ENCODE results near the gene AGAP1. TPM values are rescaled to one million over a fixed set of nuclear protein-coding genes. Genes with fewer than 3 reads are reported as not detected.

Gene AGAP1
- total and polyA plus RNA-seq, 4 donors = 2.0 to 8.5 (median 5.4) TPM

DNA sequence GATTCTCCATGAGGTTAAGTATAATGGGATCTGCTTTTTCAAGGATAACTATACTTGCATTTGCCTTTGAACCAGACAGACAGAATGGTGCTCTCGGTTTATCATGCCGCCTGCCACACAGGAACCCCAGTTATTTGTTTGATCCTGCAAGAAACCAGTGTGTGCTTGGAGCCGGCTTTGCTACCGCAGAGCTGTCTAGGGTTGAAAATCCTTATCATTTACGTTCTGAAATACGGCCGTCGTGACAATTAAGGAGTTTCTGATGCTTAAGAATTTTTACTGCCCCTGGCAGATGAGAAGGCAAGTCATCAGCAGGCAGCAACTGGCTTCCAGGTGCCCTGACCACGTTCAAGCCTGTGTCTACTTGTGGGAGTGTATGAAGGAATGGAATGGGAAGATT lies 562.3 kb downstream of the AGAP1 start:
- DNase-seq (ENCODE audit: low spot score) = no peak
- Histone ChIP-seq H3K9me3 (ENCODE audit: control insufficient read depth in 4 of 4, low read length in 3 of 4) (peaks cover 0 to 5% (median 1%) of the 10 kb centered on the region in 4 donors), H3K27ac (ENCODE audit: low read depth in 1 of 2, low read length in 2 of 2) (no peak overlapping the region), H3K36me3 (ENCODE audit: control insufficient read depth in 4 of 4, insufficient read depth in 3 of 4, low read depth in 1 of 4, low read length in 3 of 4) (peaks cover 0 to 2% (median 0%) of the 10 kb centered on the region in 4 donors), H3K9ac (ENCODE audit: low read depth in 1 of 2, low read length in 2 of 2) (no peak overlapping the region), H3K27me3 (ENCODE audit: control insufficient read depth in 4 of 4, insufficient read depth in 4 of 4, low read length in 3 of 4) (no peaks in the 10 kb centered on the region), H3K4me3 (ENCODE audit: low read depth in 1 of 3, low read length in 3 of 3) (no peak overlapping the region), H3K4me1 (ENCODE audit: control insufficient read depth in 4 of 4, insufficient read depth in 4 of 4, low read length in 3 of 4) (no peaks in the 10 kb centered on the region)
- WGBS = 95% methylated on average over 9 of the region's 9 CpGs
- TF ChIP-seq HNF4G (IDR thresholded peaks at IDR 0.05) (no peak), EGR1 (IDR thresholded peaks at IDR 0.05; ENCODE audit: low read depth in 2 of 2) (no peak), FOXA1 (IDR thresholded peaks at IDR 0.05) (no peak), GABPA (IDR thresholded peaks at IDR 0.05 in 1 of 2, conservative IDR thresholded peaks at IDR 0.05 in 1 of 2) (no peak), JUND (IDR thresholded peaks at IDR 0.05) (no peak), HNF4A (conservative IDR thresholded peaks at IDR 0.05) (no peak), TAF1 (conservative IDR thresholded peaks at IDR 0.05) (no peak), SP1 (IDR thresholded peaks at IDR 0.05) (no peak), FOXA2 (IDR thresholded peaks at IDR 0.05) (no peak), YY1 (IDR thresholded peaks at IDR 0.05) (no peak), NR2F2 (IDR thresholded peaks at IDR 0.05) (no peak), RXRA (IDR thresholded peaks at IDR 0.05) (no peak), RAD21 (IDR thresholded peaks at IDR 0.05) (no peak)
- TF ChIP-seq, protein P1, sequence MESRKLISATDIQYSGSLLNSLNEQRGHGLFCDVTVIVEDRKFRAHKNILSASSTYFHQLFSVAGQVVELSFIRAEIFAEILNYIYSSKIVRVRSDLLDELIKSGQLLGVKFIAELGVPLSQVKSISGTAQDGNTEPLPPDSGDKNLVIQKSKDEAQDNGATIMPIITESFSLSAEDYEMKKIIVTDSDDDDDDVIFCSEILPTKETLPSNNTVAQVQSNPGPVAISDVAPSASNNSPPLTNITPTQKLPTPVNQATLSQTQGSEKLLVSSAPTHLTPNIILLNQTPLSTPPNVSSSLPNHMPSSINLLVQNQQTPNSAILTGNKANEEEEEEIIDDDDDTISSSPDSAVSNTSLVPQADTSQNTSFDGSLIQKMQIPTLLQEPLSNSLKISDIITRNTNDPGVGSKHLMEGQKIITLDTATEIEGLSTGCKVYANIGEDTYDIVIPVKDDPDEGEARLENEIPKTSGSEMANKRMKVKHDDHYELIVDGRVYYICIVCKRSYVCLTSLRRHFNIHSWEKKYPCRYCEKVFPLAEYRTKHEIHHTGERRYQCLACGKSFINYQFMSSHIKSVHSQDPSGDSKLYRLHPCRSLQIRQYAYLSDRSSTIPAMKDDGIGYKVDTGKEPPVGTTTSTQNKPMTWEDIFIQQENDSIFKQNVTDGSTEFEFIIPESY (IDR thresholded peaks at IDR 0.05) = no peak
- TF ChIP-seq, protein P2, sequence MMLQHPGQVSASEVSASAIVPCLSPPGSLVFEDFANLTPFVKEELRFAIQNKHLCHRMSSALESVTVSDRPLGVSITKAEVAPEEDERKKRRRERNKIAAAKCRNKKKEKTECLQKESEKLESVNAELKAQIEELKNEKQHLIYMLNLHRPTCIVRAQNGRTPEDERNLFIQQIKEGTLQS (IDR thresholded peaks at IDR 0.05) = no peak
- TF ChIP-seq, protein P3, sequence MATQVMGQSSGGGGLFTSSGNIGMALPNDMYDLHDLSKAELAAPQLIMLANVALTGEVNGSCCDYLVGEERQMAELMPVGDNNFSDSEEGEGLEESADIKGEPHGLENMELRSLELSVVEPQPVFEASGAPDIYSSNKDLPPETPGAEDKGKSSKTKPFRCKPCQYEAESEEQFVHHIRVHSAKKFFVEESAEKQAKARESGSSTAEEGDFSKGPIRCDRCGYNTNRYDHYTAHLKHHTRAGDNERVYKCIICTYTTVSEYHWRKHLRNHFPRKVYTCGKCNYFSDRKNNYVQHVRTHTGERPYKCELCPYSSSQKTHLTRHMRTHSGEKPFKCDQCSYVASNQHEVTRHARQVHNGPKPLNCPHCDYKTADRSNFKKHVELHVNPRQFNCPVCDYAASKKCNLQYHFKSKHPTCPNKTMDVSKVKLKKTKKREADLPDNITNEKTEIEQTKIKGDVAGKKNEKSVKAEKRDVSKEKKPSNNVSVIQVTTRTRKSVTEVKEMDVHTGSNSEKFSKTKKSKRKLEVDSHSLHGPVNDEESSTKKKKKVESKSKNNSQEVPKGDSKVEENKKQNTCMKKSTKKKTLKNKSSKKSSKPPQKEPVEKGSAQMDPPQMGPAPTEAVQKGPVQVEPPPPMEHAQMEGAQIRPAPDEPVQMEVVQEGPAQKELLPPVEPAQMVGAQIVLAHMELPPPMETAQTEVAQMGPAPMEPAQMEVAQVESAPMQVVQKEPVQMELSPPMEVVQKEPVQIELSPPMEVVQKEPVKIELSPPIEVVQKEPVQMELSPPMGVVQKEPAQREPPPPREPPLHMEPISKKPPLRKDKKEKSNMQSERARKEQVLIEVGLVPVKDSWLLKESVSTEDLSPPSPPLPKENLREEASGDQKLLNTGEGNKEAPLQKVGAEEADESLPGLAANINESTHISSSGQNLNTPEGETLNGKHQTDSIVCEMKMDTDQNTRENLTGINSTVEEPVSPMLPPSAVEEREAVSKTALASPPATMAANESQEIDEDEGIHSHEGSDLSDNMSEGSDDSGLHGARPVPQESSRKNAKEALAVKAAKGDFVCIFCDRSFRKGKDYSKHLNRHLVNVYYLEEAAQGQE (IDR thresholded peaks at IDR 0.05) = no peak
- TF ChIP-seq, protein P4, sequence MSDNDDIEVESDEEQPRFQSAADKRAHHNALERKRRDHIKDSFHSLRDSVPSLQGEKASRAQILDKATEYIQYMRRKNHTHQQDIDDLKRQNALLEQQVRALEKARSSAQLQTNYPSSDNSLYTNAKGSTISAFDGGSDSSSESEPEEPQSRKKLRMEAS (IDR thresholded peaks at IDR 0.05) = no peak
- TF ChIP-seq, protein P5, sequence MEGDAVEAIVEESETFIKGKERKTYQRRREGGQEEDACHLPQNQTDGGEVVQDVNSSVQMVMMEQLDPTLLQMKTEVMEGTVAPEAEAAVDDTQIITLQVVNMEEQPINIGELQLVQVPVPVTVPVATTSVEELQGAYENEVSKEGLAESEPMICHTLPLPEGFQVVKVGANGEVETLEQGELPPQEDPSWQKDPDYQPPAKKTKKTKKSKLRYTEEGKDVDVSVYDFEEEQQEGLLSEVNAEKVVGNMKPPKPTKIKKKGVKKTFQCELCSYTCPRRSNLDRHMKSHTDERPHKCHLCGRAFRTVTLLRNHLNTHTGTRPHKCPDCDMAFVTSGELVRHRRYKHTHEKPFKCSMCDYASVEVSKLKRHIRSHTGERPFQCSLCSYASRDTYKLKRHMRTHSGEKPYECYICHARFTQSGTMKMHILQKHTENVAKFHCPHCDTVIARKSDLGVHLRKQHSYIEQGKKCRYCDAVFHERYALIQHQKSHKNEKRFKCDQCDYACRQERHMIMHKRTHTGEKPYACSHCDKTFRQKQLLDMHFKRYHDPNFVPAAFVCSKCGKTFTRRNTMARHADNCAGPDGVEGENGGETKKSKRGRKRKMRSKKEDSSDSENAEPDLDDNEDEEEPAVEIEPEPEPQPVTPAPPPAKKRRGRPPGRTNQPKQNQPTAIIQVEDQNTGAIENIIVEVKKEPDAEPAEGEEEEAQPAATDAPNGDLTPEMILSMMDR (IDR thresholded peaks at IDR 0.05; ENCODE audit: low read depth, low read length, missing input control) = no peak

Data from liver (tissue), 9 donors.